AG04449 (cell line): ENCODE measurements around the gene ZNRF2.

Experiments used
- CTCF ChIA-PET: fragments of 350-600 bp; formaldehyde crosslinking; extraction: SDS; loops from one replicate; lab custom pipeline; 2021; ENCODE audit warnings: antibody characterized with exemption; lab: Yijun Ruan, JAX
- POLR2A ChIA-PET: fragments of 400-600, 350-600 bp; formaldehyde crosslinking; extraction: SDS; loops from one replicate; lab custom pipeline; 2020; ENCODE audit warnings: antibody characterized with exemption, inconsistent platforms; lab: Yijun Ruan, JAX
- DNase-seq: peaks from one replicate; pipeline ENCODE4 v3.0.0-alpha.2; 2010; ENCODE audit warnings: low read depth, low spot score
- H3K4me3 ChIP-seq: 2 replicates; pipeline ENCODE4 v1.5.1; 2011; ENCODE audit warnings: low read depth, mild to moderate bottlenecking, control low read depth, low read length
- TF ChIP-seq, protein P1 (sequence below): IDR thresholded peaks from one replicate; pipeline ENCODE4 v1.5.1; 2011; ENCODE audit warnings: mild to moderate bottlenecking, moderate library complexity, low read length, control low read depth, inconsistent platforms; ENCODE audit not compliant: insufficient read depth; ENCODE audit errors: missing control alignments

The ZNRF2 gene

DNA sequence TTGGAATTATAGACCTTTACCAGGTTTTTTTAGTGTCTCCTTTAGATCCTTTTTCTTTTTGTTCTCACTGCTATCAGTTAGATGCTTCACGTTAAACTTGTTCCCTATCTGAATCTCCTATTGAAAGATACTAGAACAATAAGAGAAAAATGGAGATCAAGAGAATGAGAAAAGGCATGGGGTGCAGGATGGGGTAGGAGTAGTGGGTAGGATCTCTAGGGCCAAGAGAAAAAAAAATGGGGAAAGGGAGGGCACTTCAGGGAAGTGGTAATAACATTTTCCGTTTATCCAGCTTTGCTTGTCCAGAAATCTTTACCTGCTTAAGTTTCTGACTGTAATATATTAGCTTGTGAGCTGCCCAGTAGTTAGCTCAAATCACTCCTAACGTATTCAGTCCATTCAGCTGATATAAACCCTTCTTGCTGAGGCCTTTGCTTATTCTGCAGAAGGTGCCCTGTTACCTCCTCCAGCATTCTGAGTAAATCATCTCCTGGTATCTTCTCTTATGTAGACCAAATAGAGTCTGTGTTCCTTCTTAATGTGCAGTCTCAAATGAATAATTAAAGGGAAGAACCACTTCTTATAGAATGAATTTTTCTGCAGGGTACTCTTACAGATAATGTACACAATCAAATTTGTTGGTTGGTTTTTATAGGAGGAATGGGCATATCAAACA, 69.7 kb downstream of the ZNRF2 start:
- no peak for DNase-seq
- POLR2A ChIA-PET, result no interaction called here
- TF ChIP-seq, protein P1, sequence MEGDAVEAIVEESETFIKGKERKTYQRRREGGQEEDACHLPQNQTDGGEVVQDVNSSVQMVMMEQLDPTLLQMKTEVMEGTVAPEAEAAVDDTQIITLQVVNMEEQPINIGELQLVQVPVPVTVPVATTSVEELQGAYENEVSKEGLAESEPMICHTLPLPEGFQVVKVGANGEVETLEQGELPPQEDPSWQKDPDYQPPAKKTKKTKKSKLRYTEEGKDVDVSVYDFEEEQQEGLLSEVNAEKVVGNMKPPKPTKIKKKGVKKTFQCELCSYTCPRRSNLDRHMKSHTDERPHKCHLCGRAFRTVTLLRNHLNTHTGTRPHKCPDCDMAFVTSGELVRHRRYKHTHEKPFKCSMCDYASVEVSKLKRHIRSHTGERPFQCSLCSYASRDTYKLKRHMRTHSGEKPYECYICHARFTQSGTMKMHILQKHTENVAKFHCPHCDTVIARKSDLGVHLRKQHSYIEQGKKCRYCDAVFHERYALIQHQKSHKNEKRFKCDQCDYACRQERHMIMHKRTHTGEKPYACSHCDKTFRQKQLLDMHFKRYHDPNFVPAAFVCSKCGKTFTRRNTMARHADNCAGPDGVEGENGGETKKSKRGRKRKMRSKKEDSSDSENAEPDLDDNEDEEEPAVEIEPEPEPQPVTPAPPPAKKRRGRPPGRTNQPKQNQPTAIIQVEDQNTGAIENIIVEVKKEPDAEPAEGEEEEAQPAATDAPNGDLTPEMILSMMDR, result no peak
- no peak overlapping the region for H3K4me3 ChIP-seq
- CTCF ChIA-PET, result no interaction called here

DNA sequence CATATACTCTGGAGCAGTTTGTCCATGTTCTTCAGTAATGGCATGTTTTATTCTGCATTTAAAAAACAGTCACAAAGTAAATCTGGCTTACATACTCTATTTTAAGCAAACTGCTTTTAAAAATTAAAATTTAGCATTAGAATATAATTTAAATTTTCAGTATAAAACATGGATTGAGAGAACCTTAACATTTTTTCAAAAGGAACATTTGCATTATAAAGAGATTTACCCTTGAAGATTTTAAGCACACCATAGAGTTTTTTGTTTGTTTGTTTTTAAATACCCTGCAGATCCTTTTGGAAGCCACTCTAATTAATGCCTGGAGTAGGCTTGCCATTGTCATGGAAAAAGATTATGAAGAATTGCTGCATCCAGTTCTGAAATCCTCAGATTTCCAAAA, 70.4 kb downstream of the ZNRF2 start:
- H3K4me3 ChIP-seq, result no peak overlapping the region
- POLR2A ChIA-PET, result no interaction called here
- TF ChIP-seq, protein P1, result no peak
- CTCF ChIA-PET, result interaction anchor here (1.0 kb wide), 1 partner anchor 10 kb away, joined by 3 read pairs; no protein-coding TSS in a partner anchor
- no peak for DNase-seq

DNA sequence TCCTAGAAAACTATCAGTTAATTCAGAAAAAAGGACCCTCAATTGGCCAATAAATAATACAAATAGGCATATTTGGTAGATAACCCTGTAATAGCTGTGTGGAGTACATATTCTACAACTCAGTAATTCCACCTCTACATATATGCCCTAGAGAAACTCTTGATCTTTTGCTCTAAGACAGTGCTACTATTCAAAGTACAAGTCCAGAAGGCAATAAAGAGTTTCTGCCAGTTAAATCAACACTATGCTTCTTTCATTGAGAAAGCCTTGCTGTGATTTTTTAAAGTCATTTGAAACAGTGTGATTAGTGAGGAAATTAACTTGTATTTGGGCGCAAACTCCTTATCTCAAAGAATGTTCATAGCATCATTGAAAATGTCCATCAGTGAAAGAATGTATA, 75.6 kb downstream of the ZNRF2 start:
- no peak for DNase-seq
- TF ChIP-seq, protein P1, result no peak
- ChIA-PET POLR2A (no interaction called here), CTCF (no interaction called here)
- no peak overlapping the region for H3K4me3 ChIP-seq

DNA sequence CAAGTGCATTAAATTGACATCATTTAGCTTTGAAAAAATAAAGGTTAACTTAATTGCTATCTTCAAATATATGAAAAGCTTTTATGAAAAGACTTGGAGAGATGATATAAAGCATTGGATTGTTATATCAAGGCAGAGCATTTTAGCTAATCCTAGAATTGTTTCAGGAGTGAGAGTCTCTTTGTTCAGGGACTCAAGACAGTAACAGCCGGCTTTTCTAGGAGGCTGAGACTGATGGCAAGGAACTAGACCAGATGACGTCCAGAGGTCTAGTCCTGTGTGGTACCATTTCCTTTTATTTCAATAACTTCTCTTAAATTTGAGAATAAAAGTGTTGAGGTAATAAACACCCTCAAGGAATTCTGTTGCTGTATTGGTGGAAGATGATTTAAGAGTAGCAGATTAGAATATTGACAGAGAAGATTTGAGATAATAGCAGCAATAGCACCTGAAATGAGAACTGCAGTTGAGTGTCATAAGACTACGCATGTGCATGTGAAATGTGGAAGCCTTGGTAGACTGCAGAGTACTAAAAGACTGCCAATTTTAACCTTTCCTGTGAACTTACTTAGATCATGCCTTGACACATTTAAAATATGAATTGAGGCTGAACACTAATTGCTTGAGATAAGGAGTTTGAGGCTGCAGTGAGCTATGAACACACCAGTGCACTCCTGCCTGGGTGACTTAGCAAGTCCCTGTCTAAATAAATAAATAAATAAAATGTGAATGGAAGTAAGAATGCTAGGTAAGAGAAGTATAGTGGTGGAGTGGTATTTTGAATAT, 79.6 kb downstream of the ZNRF2 start:
- TF ChIP-seq, protein P1, result no peak
- CTCF ChIA-PET, result interaction anchor here (1.6 to 2.1 kb wide), 2 partner anchors 9 to 14 kb away, joined by 3 to 8 read pairs; no protein-coding TSS in a partner anchor
- no peak overlapping the region for H3K4me3 ChIP-seq
- DNase-seq, result no peak
- POLR2A ChIA-PET, result no interaction called here

DNA sequence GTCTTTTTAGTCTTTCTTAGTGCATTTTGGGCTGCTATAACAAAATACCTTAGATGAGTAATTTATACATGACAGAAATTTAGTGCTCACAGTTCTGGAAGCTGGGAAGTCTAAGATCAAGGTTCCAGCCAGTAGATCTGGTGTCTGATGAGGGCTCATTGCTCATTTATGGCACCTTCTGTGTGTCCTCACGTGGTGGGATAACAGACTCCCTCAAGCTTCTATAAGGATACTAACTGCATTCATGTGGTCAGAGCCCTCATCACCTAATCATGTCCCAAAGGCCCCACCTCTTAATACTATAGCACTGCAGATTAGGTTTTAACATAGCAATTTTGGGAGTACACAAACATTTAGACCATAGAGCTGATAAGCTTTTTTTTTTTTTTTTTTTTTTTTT, 80.4 kb downstream of the ZNRF2 start:
- no peak overlapping the region for H3K4me3 ChIP-seq
- TF ChIP-seq, protein P1, result no peak
- ChIA-PET CTCF (interaction anchor here (1.6 kb wide), 1 partner anchor 9 kb away, joined by 3 read pairs; no protein-coding TSS in a partner anchor), POLR2A (no interaction called here)
- no peak for DNase-seq

DNA sequence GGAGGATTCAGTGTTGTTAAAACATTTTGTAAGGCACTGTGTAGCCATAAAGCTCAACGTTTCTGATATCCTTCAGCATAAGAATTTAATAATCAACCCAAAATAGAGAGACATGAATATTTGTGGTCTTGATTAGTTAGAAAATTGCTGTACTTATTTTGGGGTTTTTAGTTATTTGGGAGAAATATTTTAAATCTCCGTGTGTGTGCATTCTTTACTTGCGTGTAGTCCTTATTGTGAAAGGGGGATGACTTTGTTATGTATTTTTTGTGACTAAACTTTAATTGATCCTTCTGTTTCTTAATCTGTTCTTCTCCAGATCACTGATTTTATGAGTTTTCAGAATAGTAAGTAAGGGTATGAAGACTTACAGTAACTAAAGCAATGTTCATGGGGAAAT, 81.2 kb downstream of the ZNRF2 start:
- CTCF ChIA-PET, result no interaction called here
- POLR2A ChIA-PET, result no interaction called here
- DNase-seq, result no peak
- no peak overlapping the region for H3K4me3 ChIP-seq
- TF ChIP-seq, protein P1, result no peak
